Suppressor macrophage (primary cell): ENCODE measurements around the gene DNER.
"Not testable (repeated sequence)": the region's sequence is repeated elsewhere in the genome, so short reads cannot be mapped to it uniquely, and the experiment has no call there.

Source experiments
- DNase-seq, 4 experiments: peaks; one replicate each; pipeline ENCODE4 v3.0.0-alpha.2; 2020 to 2022

Gene DNER

GRCh38 chr2:229715895-229716507, 1.6 kb upstream of the DNER start:
- DNase-seq: peak in 2 of 4 experiments; percentile 17 to 21

GRCh38 chr2:229714736-229715541, 584 bp upstream of the DNER start:
- DNase-seq: peak; percentile 53 to 81 (median 62)

- peak in 2 of 4 experiments; percentile 2 to 13 for DNase-seq
These were observed 830 bp downstream of the DNER start for GRCh38 chr2:229713371-229714079.

GRCh38 chr2:229712136-229712535, 2.2 kb downstream of the DNER start:
- peak in 1 of 4 experiments; percentile 2 for DNase-seq

- no peak for DNase-seq
These were observed 6.0 kb downstream of the DNER start for GRCh38 chr2:229708335-229708734.

- DNase-seq: no peak
These were observed 10.3 kb downstream of the DNER start for GRCh38 chr2:229703909-229704630.

GRCh38 chr2:229701716-229702115, 12.6 kb downstream of the DNER start:
- DNase-seq: no peak

- DNase-seq: no peak
These were observed 13.3 kb downstream of the DNER start for GRCh38 chr2:229701062-229701461.

GRCh38 chr2:229695961-229696360, 18.4 kb downstream of the DNER start:
- no peak for DNase-seq

- not testable (repeated sequence) for DNase-seq
These were observed 20.5 kb downstream of the DNER start for GRCh38 chr2:229693845-229694244.

- no peak for DNase-seq
These were observed 22.7 kb downstream of the DNER start for GRCh38 chr2:229691631-229692030.

- DNase-seq: no peak
These were observed 25.0 kb downstream of the DNER start for GRCh38 chr2:229689307-229689839.

GRCh38 chr2:229688141-229688540, 26.2 kb downstream of the DNER start:
- no peak for DNase-seq

- no peak for DNase-seq
These were observed 28.0 kb downstream of the DNER start for GRCh38 chr2:229686122-229686919.

GRCh38 chr2:229684942-229685562, 29.3 kb downstream of the DNER start:
- no peak for DNase-seq

GRCh38 chr2:229679393-229680125, 34.8 kb downstream of the DNER start:
- no peak for DNase-seq

- no peak for DNase-seq
These were observed 38.8 kb downstream of the DNER start for GRCh38 chr2:229675569-229675968.

GRCh38 chr2:229674830-229675530, 39.4 kb downstream of the DNER start:
- DNase-seq: no peak

GRCh38 chr2:229673676-229674075, 40.7 kb downstream of the DNER start:
- no peak for DNase-seq

- no peak for DNase-seq
These were observed 42.3 kb downstream of the DNER start for GRCh38 chr2:229672021-229672420.
